Skeletal muscle cell (primary cell): ENCODE results near the gene OR2G2.

ENCODE experiments used
- DNase-seq: peaks from one replicate; pipeline ENCODE4 v3.0.0-alpha.2; 2010; ENCODE audit warnings: low read depth
- H3K4me3 ChIP-seq: 2 replicates; pipeline ENCODE4 v1.5.1; 2011; ENCODE audit warnings: low read depth, mild to moderate bottlenecking, control low read depth, low read length, moderate library complexity

The OR2G2 gene

DNA sequence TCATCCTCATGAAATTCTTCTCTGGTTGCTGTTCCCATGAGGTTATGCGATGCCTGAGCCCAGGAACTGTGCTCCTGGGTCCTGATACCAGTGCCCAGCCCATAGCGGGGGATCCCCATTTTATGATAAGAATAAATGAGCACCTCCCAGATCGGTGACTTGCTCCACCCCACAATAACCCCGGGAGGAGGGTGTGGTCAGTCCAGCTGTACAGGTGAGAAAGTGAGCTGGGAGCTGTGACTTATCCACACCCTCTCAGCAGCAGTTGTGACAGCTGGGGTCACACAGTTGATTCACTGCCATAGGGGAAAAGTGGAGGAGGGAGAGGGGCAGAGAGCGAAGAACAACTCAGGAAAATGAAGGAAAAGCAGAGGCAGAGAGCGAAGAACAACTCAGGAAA, 50.6 kb downstream of the OR2G2 start:
- peak overlapping the region; percentile 49 for H3K4me3 ChIP-seq
- DNase-seq: no peak
